Measurements from ENCODE around the gene ZNHIT1. TPM values are rescaled to one million over a fixed set of nuclear protein-coding genes. Genes with fewer than 3 reads are reported as not detected.
A peak's percentile ranks its signal among the peaks of the same experiment; 100 is the strongest.

The ZNHIT1 gene
- total and polyA plus RNA-seq, 2 experiments from 2014 or later = 86.7 to 109 TPM

GRCh38 chr7:101174322-101174854 lies 43.6 kb upstream of the ZNHIT1 start:
- no peak for DNase-seq (ENCODE audit: low read depth in 1 of 2, low spot score in 1 of 2)
- Histone ChIP-seq H3K4me1 (ENCODE audit: low read depth) (peaks cover 9% of the 10 kb centered on the region), H3K9me3 (ENCODE audit: low read depth) (no peaks in the 10 kb centered on the region), H3K27ac (no peak overlapping the region), H3K36me3 (no peaks in the 10 kb centered on the region), H3K27me3 (peaks cover 100% of the 10 kb centered on the region), H3K4me3 (no peak overlapping the region)
- TF ChIP-seq CTCF (IDR thresholded peaks at IDR 0.05; ENCODE audit: low read depth, low read length) = no peak

GRCh38 chr7:101175664-101176063 lies 42.3 kb upstream of the ZNHIT1 start:
- H3K9me3 ChIP-seq (ENCODE audit: low read depth) = no peaks in the 10 kb centered on the region
- H3K27ac ChIP-seq = no peak overlapping the region
- peaks cover 11% of the 10 kb centered on the region for H3K4me1 ChIP-seq (ENCODE audit: low read depth)
- no peak for DNase-seq (ENCODE audit: low read depth in 1 of 2, low spot score in 1 of 2)
- H3K4me3 ChIP-seq = no peak overlapping the region
- peaks cover 100% of the 10 kb centered on the region for H3K27me3 ChIP-seq
- H3K36me3 ChIP-seq = no peaks in the 10 kb centered on the region
- no peak for TF ChIP-seq CTCF (IDR thresholded peaks at IDR 0.05; ENCODE audit: low read depth, low read length)

- no peaks in the 10 kb centered on the region for H3K9me3 ChIP-seq (ENCODE audit: low read depth)
- H3K4me3 ChIP-seq = no peak overlapping the region
These were observed 40.3 kb upstream of the ZNHIT1 start for GRCh38 chr7:101177644-101178043.

GRCh38 chr7:101179117-101179516 lies 38.8 kb upstream of the ZNHIT1 start:
- Histone ChIP-seq H3K4me3 (peak overlapping the region; percentile 13), H3K9me3 (ENCODE audit: low read depth) (no peaks in the 10 kb centered on the region), H3K27me3 (peaks cover 74% of the 10 kb centered on the region), H3K27ac (no peak overlapping the region), H3K4me1 (ENCODE audit: low read depth) (peaks cover 5% of the 10 kb centered on the region), H3K36me3 (no peaks in the 10 kb centered on the region)
- TF ChIP-seq CTCF (IDR thresholded peaks at IDR 0.05; ENCODE audit: low read depth, low read length) = no peak
- DNase-seq (ENCODE audit: low read depth in 1 of 2, low spot score in 1 of 2) = no peak

More at GRCh38 chr7:101177644-101178043, 40.3 kb upstream of the ZNHIT1 start:
- peaks cover 11% of the 10 kb centered on the region for H3K4me1 ChIP-seq (ENCODE audit: low read depth)
- no peaks in the 10 kb centered on the region for H3K36me3 ChIP-seq
- DNase-seq (ENCODE audit: low read depth in 1 of 2, low spot score in 1 of 2) = peak in 1 of 2 donors; percentile 57
- peaks cover 88% of the 10 kb centered on the region for H3K27me3 ChIP-seq
- TF ChIP-seq CTCF (IDR thresholded peaks at IDR 0.05; ENCODE audit: low read depth, low read length) = no peak
- H3K27ac ChIP-seq = no peak overlapping the region

- Histone ChIP-seq H3K36me3 (no peaks in the 10 kb centered on the region), H3K4me1 (ENCODE audit: low read depth) (peaks cover 5% of the 10 kb centered on the region), H3K27ac (no peak overlapping the region), H3K27me3 (peaks cover 71% of the 10 kb centered on the region), H3K9me3 (ENCODE audit: low read depth) (no peaks in the 10 kb centered on the region), H3K4me3 (peak overlapping the region; percentile 15)
- TF ChIP-seq CTCF (IDR thresholded peaks at IDR 0.05; ENCODE audit: low read depth, low read length) = no peak
- DNase-seq (ENCODE audit: low read depth in 1 of 2, low spot score in 1 of 2) = no peak
These were observed 38.3 kb upstream of the ZNHIT1 start for GRCh38 chr7:101179713-101180112.

Data from cardiac muscle cell (in vitro differentiated cells and primary cell).